OCI-LY7 (cell line): ENCODE data around the gene THUMPD1.

Experiments used
- CTCF ChIP-seq: fragments of 200-600 bp; sonication (generic); conservative IDR thresholded peaks from 2 replicates; pipeline ENCODE4 v1.5.1; 2014; ENCODE audit warnings: mild to moderate bottlenecking, antibody characterized with exemption, low read length, moderate library complexity, mixed read lengths
- EZH2phosphoT487 ChIP-seq: fragments of 200-600 bp; sonication (generic); IDR thresholded peaks from 2 replicates; pipeline ENCODE4 v1.6.1; 2018; ENCODE audit warnings: low read depth, borderline replicate concordance, mild to moderate bottlenecking, mixed run types, antibody characterized with exemption, low read length, moderate library complexity, mixed read lengths

- TF ChIP-seq CTCF (no peak), EZH2phosphoT487 (no peak)
Observed at GRCh38 chr16:20743591-20743990, 2.0 kb upstream of the THUMPD1 start.
